Smooth muscle cell (in vitro differentiated cells): ENCODE measurements around the gene PRTFDC1. TPM values are rescaled to one million over a fixed set of nuclear protein-coding genes. Genes with fewer than 3 reads are reported as not detected.

Experiments
- DNase-seq: peaks from one replicate; lab custom pipeline; 2025; ENCODE audit not compliant: unreplicated experiment; lab: John Stamatoyannopoulos, UW
- H2AFZ ChIP-seq: fragments of 200-600 bp; sonication (generic); 2 replicates; pipeline ENCODE4 v1.6.0; 2016; ENCODE audit warnings: antibody characterized with exemption, low read depth, mild to moderate bottlenecking
- H3F3A ChIP-seq: fragments of 200-600 bp; sonication (generic); 2 replicates; pipeline ENCODE4 v1.6.0; 2017; ENCODE audit warnings: antibody characterized with exemption, low read depth
- H3K27ac ChIP-seq: fragments of 200-600 bp; sonication (generic); 2 replicates; pipeline ENCODE4 v1.5.1; 2016; ENCODE audit warnings: low read depth, mild to moderate bottlenecking
- H3K27me3 ChIP-seq: fragments of 200-600 bp; sonication (generic); 2 replicates; pipeline ENCODE4 v1.6.1; 2016; ENCODE audit warnings: low read depth, mild to moderate bottlenecking
- H3K36me3 ChIP-seq: fragments of 200-600 bp; sonication (generic); 2 replicates; pipeline ENCODE4 v1.5.1; 2016; ENCODE audit warnings: low read depth
- H3K4me1 ChIP-seq: fragments of 200-600 bp; sonication (generic); 2 replicates; pipeline ENCODE4 v1.5.1; 2016; ENCODE audit warnings: low read depth
- H3K4me2 ChIP-seq: fragments of 200-600 bp; sonication (generic); 2 replicates; pipeline ENCODE4 v1.6.0; 2016; ENCODE audit warnings: mild to moderate bottlenecking
- H3K4me3 ChIP-seq: fragments of 200-600 bp; sonication (generic); 2 replicates; pipeline ENCODE4 v1.5.1; 2016; ENCODE audit warnings: mild to moderate bottlenecking
- H3K79me2 ChIP-seq: fragments of 200-600 bp; sonication (generic); 2 replicates; pipeline ENCODE4 v1.6.0; 2016; ENCODE audit warnings: low read depth, mild to moderate bottlenecking
- H3K9ac ChIP-seq: fragments of 200-600 bp; sonication (generic); 2 replicates; pipeline ENCODE4 v1.6.0; 2016; ENCODE audit warnings: low read depth
- H3K9me3 ChIP-seq: fragments of 200-600 bp; sonication (generic); replicated peaks from 2 replicates; pipeline ENCODE4 v1.5.1; 2016; ENCODE audit warnings: low read depth
- H4K20me1 ChIP-seq: fragments of 200-600 bp; sonication (generic); 2 replicates; pipeline ENCODE4 v1.6.0; 2016; ENCODE audit warnings: low read depth
- WGBS: methylation state at CpG from one replicate; pipeline ENCODE4 v1.1.7; 2016; ENCODE audit warnings: low lambda C conversion rate; 5-methylcytosine and 5-hydroxymethylcytosine counted together
- polyA plus RNA-seq: library from polyadenylated mRNA; unstranded; fragments of >200 nt; fragmentation: Nextera tagmentation; extraction: Ambion mirVana; gene quantifications from 2 replicates; pipeline ENCODE4 v1.2.1, GENCODE V29; 2016
- total RNA-seq: library from RNA; depleted of rRNA; stranded (reverse); fragments of >200 nt; gene quantifications from 2 replicates; pipeline ENCODE4 v1.2.3, GENCODE V29; 2014
- TF ChIP-seq, protein P1 (sequence below): fragments of 200-600 bp; sonication (generic); IDR thresholded peaks from 2 replicates; pipeline ENCODE4 v1.5.1; 2017; ENCODE audit warnings: borderline replicate concordance, mild to moderate bottlenecking, antibody characterized with exemption; ENCODE audit not compliant: insufficient read depth, poor library complexity, severe bottlenecking

Gene PRTFDC1
- total and polyA plus RNA-seq, 2 experiments from 2014 or later, result 10.2 to 11.9 TPM

DNA sequence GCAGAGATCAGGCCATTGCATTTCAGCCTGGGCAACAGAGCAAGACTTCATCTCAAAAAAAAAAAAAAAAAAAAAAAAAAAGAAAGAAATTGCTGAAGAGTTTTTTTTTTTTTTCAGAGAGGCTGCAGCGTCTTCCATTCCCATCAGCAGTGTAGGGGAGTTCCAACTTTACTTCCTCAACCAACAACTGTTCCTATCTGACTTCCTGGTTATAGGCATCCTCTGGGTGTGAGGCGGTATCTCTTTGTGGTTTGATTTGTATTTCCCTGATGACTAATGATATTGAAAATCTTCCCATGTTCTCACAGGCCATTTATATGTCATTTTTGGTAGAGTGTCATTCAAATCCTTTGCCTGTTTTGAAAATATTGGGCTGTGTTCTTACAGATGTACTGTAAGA lies 40.2 kb downstream of the PRTFDC1 start:
- no peak overlapping the region for H3K27ac ChIP-seq
- 93% methylated on average over 2 of the region's 2 CpGs for WGBS

DNA sequence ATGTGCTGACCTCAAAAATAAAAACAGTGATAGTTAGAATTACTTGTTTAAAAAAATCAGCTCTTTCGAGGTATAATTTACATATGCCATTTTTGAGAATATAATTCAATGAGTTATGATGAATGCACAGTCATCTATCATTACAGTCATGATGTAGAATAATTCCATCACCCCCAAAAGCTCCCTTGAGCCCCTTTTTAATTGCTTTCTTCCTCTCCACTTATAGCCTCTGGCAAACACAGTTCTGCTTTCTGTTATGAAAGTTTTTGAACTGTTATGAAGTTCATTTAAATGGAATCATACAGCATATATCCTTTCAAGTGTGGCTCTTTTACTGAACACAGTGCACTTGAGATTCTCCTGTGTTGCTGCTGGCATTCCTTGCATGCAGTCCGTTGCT lies 41.4 kb downstream of the PRTFDC1 start:
- no peaks in the 10 kb centered on the region for H3K27me3 ChIP-seq
- H3K4me1 ChIP-seq, result no peaks in the 10 kb centered on the region
- 95% methylated on average over 2 of the region's 2 CpGs for WGBS
- TF ChIP-seq, protein P1, sequence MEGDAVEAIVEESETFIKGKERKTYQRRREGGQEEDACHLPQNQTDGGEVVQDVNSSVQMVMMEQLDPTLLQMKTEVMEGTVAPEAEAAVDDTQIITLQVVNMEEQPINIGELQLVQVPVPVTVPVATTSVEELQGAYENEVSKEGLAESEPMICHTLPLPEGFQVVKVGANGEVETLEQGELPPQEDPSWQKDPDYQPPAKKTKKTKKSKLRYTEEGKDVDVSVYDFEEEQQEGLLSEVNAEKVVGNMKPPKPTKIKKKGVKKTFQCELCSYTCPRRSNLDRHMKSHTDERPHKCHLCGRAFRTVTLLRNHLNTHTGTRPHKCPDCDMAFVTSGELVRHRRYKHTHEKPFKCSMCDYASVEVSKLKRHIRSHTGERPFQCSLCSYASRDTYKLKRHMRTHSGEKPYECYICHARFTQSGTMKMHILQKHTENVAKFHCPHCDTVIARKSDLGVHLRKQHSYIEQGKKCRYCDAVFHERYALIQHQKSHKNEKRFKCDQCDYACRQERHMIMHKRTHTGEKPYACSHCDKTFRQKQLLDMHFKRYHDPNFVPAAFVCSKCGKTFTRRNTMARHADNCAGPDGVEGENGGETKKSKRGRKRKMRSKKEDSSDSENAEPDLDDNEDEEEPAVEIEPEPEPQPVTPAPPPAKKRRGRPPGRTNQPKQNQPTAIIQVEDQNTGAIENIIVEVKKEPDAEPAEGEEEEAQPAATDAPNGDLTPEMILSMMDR, result no peak
- H2AFZ ChIP-seq, result no peak overlapping the region
- H3K9ac ChIP-seq, result no peak overlapping the region
- H3K4me2 ChIP-seq, result no peak overlapping the region
- H4K20me1 ChIP-seq, result no peaks in the 10 kb centered on the region
- no peaks in the 10 kb centered on the region for H3K9me3 ChIP-seq
- H3K4me3 ChIP-seq, result no peak overlapping the region
- H3F3A ChIP-seq, result no peaks in the 10 kb centered on the region
- H3K36me3 ChIP-seq, result no peaks in the 10 kb centered on the region
- DNase-seq, result no peak
- H3K27ac ChIP-seq, result no peak overlapping the region
- H3K79me2 ChIP-seq, result no peaks in the 10 kb centered on the region

More for the DNA sequence above, 40.2 kb downstream of the PRTFDC1 start:
- H3K27me3 ChIP-seq, result no peaks in the 10 kb centered on the region
- H2AFZ ChIP-seq, result no peak overlapping the region
- H3K9ac ChIP-seq, result no peak overlapping the region
- H3K4me2 ChIP-seq, result no peak overlapping the region
- no peaks in the 10 kb centered on the region for H3F3A ChIP-seq
- H3K4me3 ChIP-seq, result no peak overlapping the region
- TF ChIP-seq, protein P1, result no peak
- H3K36me3 ChIP-seq, result no peaks in the 10 kb centered on the region
- H3K79me2 ChIP-seq, result no peaks in the 10 kb centered on the region
- H4K20me1 ChIP-seq, result no peaks in the 10 kb centered on the region
- H3K9me3 ChIP-seq, result no peaks in the 10 kb centered on the region
- H3K4me1 ChIP-seq, result no peaks in the 10 kb centered on the region
- no peak for DNase-seq

DNA sequence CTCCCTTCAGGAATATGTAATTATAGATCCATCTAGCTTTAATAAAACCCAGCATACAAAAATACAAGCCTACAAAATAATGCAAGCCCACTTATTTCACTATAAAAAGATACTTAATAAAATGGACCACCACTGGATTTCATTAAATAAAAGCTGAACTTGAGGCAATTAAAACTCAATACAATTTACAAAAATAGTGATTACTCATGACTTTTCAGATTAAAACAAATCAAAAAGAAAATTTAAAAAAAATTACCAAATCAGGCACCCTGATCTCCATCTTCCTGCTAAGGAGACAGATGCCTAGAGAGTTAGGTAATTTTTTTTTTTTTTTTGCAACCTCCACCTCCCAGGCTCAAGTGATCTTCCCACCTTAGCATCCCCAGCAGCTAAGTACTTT lies 41.8 kb downstream of the PRTFDC1 start:
- Histone ChIP-seq H3K79me2 (no peaks in the 10 kb centered on the region), H3K4me2 (no peak overlapping the region), H3K36me3 (no peaks in the 10 kb centered on the region), H2AFZ (no peak overlapping the region), H3K27ac (no peak overlapping the region), H3K9me3 (no peaks in the 10 kb centered on the region), H4K20me1 (no peaks in the 10 kb centered on the region), H3K4me1 (no peaks in the 10 kb centered on the region), H3K27me3 (no peaks in the 10 kb centered on the region), H3F3A (no peaks in the 10 kb centered on the region), H3K4me3 (no peak overlapping the region), H3K9ac (no peak overlapping the region)
- no peak for DNase-seq
- TF ChIP-seq, protein P1, result no peak

DNA sequence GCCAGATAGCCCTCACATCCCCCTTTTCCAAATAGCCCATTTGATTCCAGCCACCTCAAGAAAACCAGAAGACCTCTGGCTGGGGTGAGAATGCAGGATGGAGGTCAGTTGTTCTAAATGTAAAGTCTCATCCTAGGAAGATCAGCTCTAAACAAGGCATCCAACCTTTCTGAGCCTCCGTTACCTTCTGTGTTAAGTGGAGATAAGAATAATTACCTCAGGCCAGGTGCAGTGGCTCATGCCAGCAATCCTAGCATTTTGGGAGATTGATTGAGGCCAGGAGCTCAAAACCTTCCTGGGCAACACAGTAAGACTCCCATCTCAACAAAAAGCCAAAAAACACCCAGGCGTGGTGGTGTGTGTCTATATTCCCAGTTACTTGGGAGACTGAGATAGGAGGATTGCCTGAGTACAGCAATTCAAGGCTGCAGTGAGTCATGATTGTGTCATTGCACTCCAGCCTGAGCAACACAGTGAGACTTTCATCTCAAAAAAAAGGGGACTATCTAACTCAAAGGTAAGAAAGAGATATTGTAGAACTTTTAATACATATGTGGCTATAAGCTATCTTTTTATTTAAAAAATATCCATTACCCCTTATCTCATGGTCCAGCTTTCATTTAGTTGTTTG lies 43.5 kb downstream of the PRTFDC1 start:
- Histone ChIP-seq H3K27me3 (no peaks in the 10 kb centered on the region), H3K4me1 (no peaks in the 10 kb centered on the region), H3K36me3 (no peaks in the 10 kb centered on the region), H4K20me1 (no peaks in the 10 kb centered on the region), H3K9me3 (no peaks in the 10 kb centered on the region), H3K4me2 (peak overlapping the region; percentile 34), H2AFZ (no peak overlapping the region), H3K79me2 (no peaks in the 10 kb centered on the region), H3F3A (no peaks in the 10 kb centered on the region), H3K9ac (no peak overlapping the region), H3K4me3 (no peak overlapping the region), H3K27ac (peak overlapping the region; percentile 53)
- TF ChIP-seq, protein P1, result no peak
- 50% methylated on average over 2 of the region's 2 CpGs for WGBS
- DNase-seq, result no peak
